HepG2 (cell line): Measurements from ENCODE around the gene ATRNL1. TPM values are rescaled to one million over a fixed set of nuclear protein-coding genes. Genes with fewer than 3 reads are reported as not detected.
A peak's percentile ranks its signal among the peaks of the same experiment; 100 is the strongest.

ENCODE experiments used
- ATAC-seq: fragments of 200-7000 bp; cut with Tn5 transposase; 3 replicates; pipeline ENCODE4 v1.9.1; 2020; ENCODE audit warnings: mild to moderate bottlenecking, moderate library complexity
- Bru-seq: library from RNA; stranded (reverse); fragments of 400-500 nt; gene quantifications from one replicate; lab custom pipeline; 2021; lab: Mats Ljungman, UMichigan
- BruChase-seq, 2 experiments: library from RNA; stranded (reverse); fragments of 400-500 nt; gene quantifications; one replicate each; lab custom pipeline; 2021; lab: Mats Ljungman, UMichigan
- BruUV-seq: library from RNA; stranded (reverse); fragments of 400-500 nt; replicated peaks from 2 replicates; lab custom pipeline; 2021; lab: Mats Ljungman, UMichigan
- CTCF ChIA-PET: fragments of 300-600 bp; formaldehyde crosslinking; extraction: SDS; loops from one replicate; lab custom pipeline; 2021; ENCODE audit warnings: low total read pairs, inconsistent platforms, low intra/inter-chr PET ratio; lab: Yijun Ruan, JAX
- POLR2A ChIA-PET: fragments of 350-600 bp; sonication (Branson Sonifier 250); formaldehyde crosslinking; loops from one replicate; lab custom pipeline; 2020; ENCODE audit warnings: antibody characterized with exemption, inconsistent platforms; lab: Yijun Ruan, JAX
- DNase-seq: peaks from one replicate; pipeline ENCODE4 v3.0.0-alpha.2; 2015; ENCODE audit warnings: low spot score
- FAIRE-seq: peaks from 3 replicates; lab custom pipeline; 2011; peaks lifted over from hg19 to GRCh38; lab: Jason Lieb, UNC
- H2AFZ ChIP-seq: one replicate; pipeline ENCODE4 v1.6.1; 2011; ENCODE audit warnings: low read length, inconsistent platforms
- H3K27ac ChIP-seq: fragments of 300-600 bp; 3 replicates; pipeline ENCODE4 v1.8.0; 2011; ENCODE audit warnings: mixed run types, mild to moderate bottlenecking, mixed read lengths, low read length, inconsistent platforms; ENCODE audit not compliant: insufficient read depth; ENCODE audit errors: extremely low read length
- H3K27me3 ChIP-seq, 2 experiments: fragments of 200-600 bp in 1 of 2; 2 replicates in 1 of 2; 3 replicates in 1 of 2; pipeline versions ENCODE4 v1.6.0 to v1.8.0; 2011; ENCODE audit warnings: low read length in 2 of 2, mild to moderate bottlenecking in 2 of 2, moderate library complexity in 2 of 2, inconsistent platforms in 1 of 2; ENCODE audit not compliant: insufficient read depth in 2 of 2, control insufficient read depth in 1 of 2
- H3K36me3 ChIP-seq, 2 experiments: fragments of 200-600 bp in 1 of 2; replicated peaks in 1 of 2; 2 replicates in 1 of 2; 3 replicates in 1 of 2; pipeline versions ENCODE4 v1.5.1 to v1.8.0; 2011; ENCODE audit warnings: low read length in 2 of 2, inconsistent platforms in 1 of 2; ENCODE audit not compliant: insufficient read depth in 2 of 2, control insufficient read depth in 1 of 2
- H3K4me1 ChIP-seq: 2 replicates; pipeline ENCODE4 v1.5.1; 2012; ENCODE audit warnings: low read length, inconsistent platforms; ENCODE audit not compliant: insufficient read depth
- H3K4me2 ChIP-seq: 2 replicates; pipeline ENCODE4 v1.6.0; 2011; ENCODE audit warnings: low read depth, low read length, inconsistent platforms
- H3K4me3 ChIP-seq, 3 experiments: fragments of 200-600 bp in 1 of 3; sonication (generic), shearing (Covaris generic) in 1 of 3; replicated peaks in 1 of 3; 2 replicates each; pipeline ENCODE4 v1.5.1; 2011 to 2016; ENCODE audit warnings: low read length in 3 of 3, inconsistent platforms in 2 of 3, low read depth in 2 of 3, mild to moderate bottlenecking in 2 of 3, control low read depth in 1 of 3, mixed read lengths in 1 of 3; ENCODE audit not compliant: insufficient read depth in 1 of 3
- H3K79me2 ChIP-seq: one replicate; pipeline ENCODE4 v1.6.1; 2011; ENCODE audit warnings: low read length, inconsistent platforms; ENCODE audit not compliant: insufficient read depth
- H3K9ac ChIP-seq: 2 replicates; pipeline ENCODE4 v1.6.0; 2011; ENCODE audit warnings: mild to moderate bottlenecking, low read depth, low read length, inconsistent platforms; ENCODE audit not compliant: insufficient read depth
- H3K9me3 ChIP-seq: 2 replicates; pipeline ENCODE4 v1.5.1; 2012; ENCODE audit warnings: mild to moderate bottlenecking, low read length
- H4K20me1 ChIP-seq: 2 replicates; pipeline ENCODE4 v1.6.0; 2011; ENCODE audit warnings: inconsistent platforms, mild to moderate bottlenecking, low read length, moderate library complexity; ENCODE audit not compliant: insufficient read depth
- PCBP2 ChIP-seq: fragments of 200-400 bp; formaldehyde crosslinking; optimal IDR thresholded peaks from 2 replicates; pipeline ENCODE3; 2018; ENCODE audit warnings: low read length, low read depth; ENCODE audit not compliant: poor library complexity, severe bottlenecking
- ZNF777 ChIP-seq: sonication (generic); formaldehyde crosslinking; IDR thresholded peaks from 2 replicates; pipeline ENCODE4 v1.4.0; 2020; ENCODE audit warnings: missing genetic modification reagents
- WGBS: methylation state at CpG from one replicate; pipeline ENCODE4 v1.1.6; 2017; ENCODE audit warnings: low lambda C conversion rate; 5-methylcytosine and 5-hydroxymethylcytosine counted together
- in situ Hi-C: cut with HindIII; loops from 2 replicates; pipeline ENCODE4 v1.10.0; 2017; ENCODE audit warnings: low pct_unique_long_range_greater_than_20kb; ENCODE audit not compliant: extremely low pct_ligation_motif_present
- intact Hi-C: fragments of 100-400 bp; cut with micrococcal nuclease; formaldehyde crosslinking; loops from one replicate; pipeline ENCODE4 v1.10.0; 2022; ENCODE audit not compliant: unreplicated experiment
- long read RNA-seq, 2 experiments: library from RNA in 1 of 2; library from polyadenylated mRNA in 1 of 2; stranded (forward) in 1 of 2; unstranded in 1 of 2; transcript quantifications; one replicate each; pipeline ENCODE4 v2.0.0, GENCODE V29; 2019 to 2022
- polyA minus RNA-seq, 3 experiments: library from RNA; depleted of rRNA, polyadenylated mRNA; stranded (reverse); fragments of >200 nt; gene quantifications; 2 replicates each; pipeline ENCODE4 v1.2.3, GENCODE V29; 2011; ENCODE audit warnings: low replicate concordance in 1 of 3
- polyA plus RNA-seq, 8 experiments: library from polyadenylated mRNA; depleted of rRNA in 3 of 8; stranded (reverse) in 7 of 8; unstranded in 1 of 8; fragments of >200 nt; fragmentation: Illumina TruSeq in 4 of 8; extraction: Trizol in 4 of 8; gene quantifications; 2 replicates each; pipeline versions ENCODE4 v1.2.1 to v1.2.3, GENCODE V29; 2011 to 2016; ENCODE audit warnings: low read depth in 4 of 8, missing spikeins in 1 of 8, mixed read lengths in 1 of 8; ENCODE audit not compliant: insufficient read depth in 1 of 8
- total RNA-seq, 5 experiments: library from RNA; depleted of rRNA; stranded (reverse); fragments of >200 nt; fragmentation: Illumina TruSeq; extraction: Trizol; gene quantifications; 2 replicates each; pipeline ENCODE4 v1.2.3, GENCODE V29; 2016; ENCODE audit warnings: low read depth in 1 of 5
- TF ChIP-seq, protein P1 (sequence below): sonication (generic); formaldehyde crosslinking; IDR thresholded peaks from 2 replicates; pipeline ENCODE4 v1.4.0; 2020; ENCODE audit warnings: mild to moderate bottlenecking, missing genetic modification reagents
- TF ChIP-seq, protein P2 (sequence below): sonication (generic); formaldehyde crosslinking; IDR thresholded peaks from 2 replicates; pipeline ENCODE4 v1.8.1; 2023; ENCODE audit warnings: mild to moderate bottlenecking, moderate library complexity, missing genetic modification reagents
- TF ChIP-seq, protein P3 (sequence below): sonication (generic); formaldehyde crosslinking; IDR thresholded peaks from 2 replicates; pipeline ENCODE4 v1.5.0; 2020; ENCODE audit warnings: missing genetic modification reagents

The ATRNL1 gene, protein sequence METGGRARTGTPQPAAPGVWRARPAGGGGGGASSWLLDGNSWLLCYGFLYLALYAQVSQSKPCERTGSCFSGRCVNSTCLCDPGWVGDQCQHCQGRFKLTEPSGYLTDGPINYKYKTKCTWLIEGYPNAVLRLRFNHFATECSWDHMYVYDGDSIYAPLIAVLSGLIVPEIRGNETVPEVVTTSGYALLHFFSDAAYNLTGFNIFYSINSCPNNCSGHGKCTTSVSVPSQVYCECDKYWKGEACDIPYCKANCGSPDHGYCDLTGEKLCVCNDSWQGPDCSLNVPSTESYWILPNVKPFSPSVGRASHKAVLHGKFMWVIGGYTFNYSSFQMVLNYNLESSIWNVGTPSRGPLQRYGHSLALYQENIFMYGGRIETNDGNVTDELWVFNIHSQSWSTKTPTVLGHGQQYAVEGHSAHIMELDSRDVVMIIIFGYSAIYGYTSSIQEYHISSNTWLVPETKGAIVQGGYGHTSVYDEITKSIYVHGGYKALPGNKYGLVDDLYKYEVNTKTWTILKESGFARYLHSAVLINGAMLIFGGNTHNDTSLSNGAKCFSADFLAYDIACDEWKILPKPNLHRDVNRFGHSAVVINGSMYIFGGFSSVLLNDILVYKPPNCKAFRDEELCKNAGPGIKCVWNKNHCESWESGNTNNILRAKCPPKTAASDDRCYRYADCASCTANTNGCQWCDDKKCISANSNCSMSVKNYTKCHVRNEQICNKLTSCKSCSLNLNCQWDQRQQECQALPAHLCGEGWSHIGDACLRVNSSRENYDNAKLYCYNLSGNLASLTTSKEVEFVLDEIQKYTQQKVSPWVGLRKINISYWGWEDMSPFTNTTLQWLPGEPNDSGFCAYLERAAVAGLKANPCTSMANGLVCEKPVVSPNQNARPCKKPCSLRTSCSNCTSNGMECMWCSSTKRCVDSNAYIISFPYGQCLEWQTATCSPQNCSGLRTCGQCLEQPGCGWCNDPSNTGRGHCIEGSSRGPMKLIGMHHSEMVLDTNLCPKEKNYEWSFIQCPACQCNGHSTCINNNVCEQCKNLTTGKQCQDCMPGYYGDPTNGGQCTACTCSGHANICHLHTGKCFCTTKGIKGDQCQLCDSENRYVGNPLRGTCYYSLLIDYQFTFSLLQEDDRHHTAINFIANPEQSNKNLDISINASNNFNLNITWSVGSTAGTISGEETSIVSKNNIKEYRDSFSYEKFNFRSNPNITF (N-terminal part only)
- total RNA-seq (2016; rRNA removed; fragmentation: Illumina TruSeq; extraction: Trizol) (0.04 TPM in 1 of 2 replicates, not detected in the other), polyA plus RNA-seq (2011; rRNA removed) (0.01 TPM in 1 of 2 replicates, not detected in the other), polyA minus RNA-seq (2011; rRNA and poly(A)+ RNA removed; ENCODE audit: low replicate concordance) (0.02 TPM in 1 of 2 replicates, not detected in the other), Bru-seq, nascent RNA (percentile 5 among the genes with signal in this experiment), BruChase-seq, experiment 1, labeled RNA remaining after a 6-hour chase (percentile 3 among the genes with signal in this experiment), BruChase-seq, experiment 2, labeled RNA remaining after a 2-hour chase (percentile 8 among the genes with signal in this experiment)
- total RNA-seq (2016; cell fraction: cytosol; rRNA removed; fragmentation: Illumina TruSeq; extraction: Trizol; ENCODE audit: low read depth) = 0.20 TPM in 1 of 2 replicates, not detected in the other
- total RNA-seq (2016; cell fraction: insoluble cytoplasmic fraction; rRNA removed; fragmentation: Illumina TruSeq; extraction: Trizol) = not detected in 2 replicates
- 0.14 and 0.22 TPM in 2 replicates for total RNA-seq (2016; cell fraction: membrane; rRNA removed; fragmentation: Illumina TruSeq; extraction: Trizol)
- not detected in 2 replicates for total RNA-seq (2016; cell fraction: nucleus; rRNA removed; fragmentation: Illumina TruSeq; extraction: Trizol)
- 0.03 TPM in 1 of 2 replicates, not detected in the other for polyA plus RNA-seq (2011; cell fraction: cytosol; rRNA removed)
- polyA plus RNA-seq (2011; cell fraction: nucleus; rRNA removed) = not detected in 2 replicates
- polyA plus RNA-seq (2012) = 0.12 TPM in 1 of 2 replicates, not detected in the other
- polyA plus RNA-seq (2016; cell fraction: cytosol; fragmentation: Illumina TruSeq; extraction: Trizol; ENCODE audit: low read depth) = 0.10 TPM in 1 of 2 replicates, not detected in the other
- polyA plus RNA-seq (2016; cell fraction: insoluble cytoplasmic fraction; fragmentation: Illumina TruSeq; extraction: Trizol; ENCODE audit: low read depth) = not detected in 2 replicates
- not detected in 2 replicates for polyA plus RNA-seq (2016; cell fraction: membrane; fragmentation: Illumina TruSeq; extraction: Trizol; ENCODE audit: low read depth)
- not detected in 2 replicates for polyA plus RNA-seq (2016; cell fraction: nucleus; fragmentation: Illumina TruSeq; extraction: Trizol; ENCODE audit: insufficient read depth, low read depth)
- polyA minus RNA-seq (2011; cell fraction: cytosol; rRNA and poly(A)+ RNA removed) = not detected in 2 replicates
- 0.37 and 1.2 TPM in 2 replicates for polyA minus RNA-seq (2011; cell fraction: nucleus; rRNA and poly(A)+ RNA removed)
- long read RNA-seq, experiment 1 = 0 reads
- long read RNA-seq, experiment 2 = 0 reads

DNA sequence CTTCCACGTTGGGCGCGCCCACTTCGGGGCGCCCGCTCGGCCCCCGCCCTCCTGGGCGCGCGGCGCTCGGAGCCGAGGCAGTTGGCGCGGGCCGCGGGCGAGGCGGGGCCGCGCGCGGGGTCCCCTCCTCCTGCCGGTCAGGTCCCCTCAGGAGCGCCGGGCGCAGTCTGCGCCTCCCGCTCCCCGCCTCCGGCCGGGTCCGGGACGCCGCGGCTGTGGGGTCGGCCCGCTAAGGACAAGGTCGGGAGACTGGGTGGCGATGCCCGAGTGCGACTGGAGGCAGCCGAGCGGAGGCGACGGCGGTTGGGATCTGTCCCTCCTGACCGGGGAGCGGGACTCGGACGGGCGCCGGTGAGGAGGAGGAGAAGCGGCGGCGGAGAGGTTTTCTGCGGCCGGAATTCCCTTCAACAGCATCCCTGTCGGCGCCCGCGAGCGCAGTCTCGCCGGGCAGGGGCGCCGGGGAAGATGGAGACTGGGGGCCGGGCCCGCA is at the start of gene ATRNL1:
ATRNL1 (plus strand) TSS at position 80 of the 490 bp plus-strand sequence; CDS start at position 466, 386 bp downstream.
- no CpG with 5 or more reads among the region's 70 CpGs for WGBS
- in situ Hi-C loops = no loop called here
- no peak within 1 kb of the TSS for H3K9ac ChIP-seq
- ChIA-PET POLR2A (no interaction called here), CTCF (no interaction called here)
- peak within 1 kb of the TSS; percentile 84 for H3K4me2 ChIP-seq
- FAIRE-seq = no peak
- H2AFZ ChIP-seq = no peak within 1 kb of the TSS
- H3K4me3 ChIP-seq = peak within 1 kb of the TSS; percentile 47 to 73 (median 62)
- H3K9me3 ChIP-seq = no peaks in the 10 kb centered on the region
- H3K36me3 ChIP-seq = no peaks in the 10 kb centered on the region
- H3K27me3 ChIP-seq = peaks cover 3 to 26% of the 10 kb centered on the region in 2 experiments; a peak in 3 of 5 replicates
- DNase-seq = no peak
- no peaks in the 10 kb centered on the region for H4K20me1 ChIP-seq
- H3K79me2 ChIP-seq = no peaks in the 10 kb centered on the region
- H3K27ac ChIP-seq = no peak within 1 kb of the TSS
- BruUV-seq = no TSS peak
- peak; percentile 79 for ATAC-seq
- no peaks in the 10 kb centered on the region for H3K4me1 ChIP-seq
- intact Hi-C loops = loop anchor here (1.0 to 5.0 kb wide), 2 partner anchors 66 to 216 kb away; no protein-coding TSS in a partner anchor
- TF ChIP-seq, protein P1, sequence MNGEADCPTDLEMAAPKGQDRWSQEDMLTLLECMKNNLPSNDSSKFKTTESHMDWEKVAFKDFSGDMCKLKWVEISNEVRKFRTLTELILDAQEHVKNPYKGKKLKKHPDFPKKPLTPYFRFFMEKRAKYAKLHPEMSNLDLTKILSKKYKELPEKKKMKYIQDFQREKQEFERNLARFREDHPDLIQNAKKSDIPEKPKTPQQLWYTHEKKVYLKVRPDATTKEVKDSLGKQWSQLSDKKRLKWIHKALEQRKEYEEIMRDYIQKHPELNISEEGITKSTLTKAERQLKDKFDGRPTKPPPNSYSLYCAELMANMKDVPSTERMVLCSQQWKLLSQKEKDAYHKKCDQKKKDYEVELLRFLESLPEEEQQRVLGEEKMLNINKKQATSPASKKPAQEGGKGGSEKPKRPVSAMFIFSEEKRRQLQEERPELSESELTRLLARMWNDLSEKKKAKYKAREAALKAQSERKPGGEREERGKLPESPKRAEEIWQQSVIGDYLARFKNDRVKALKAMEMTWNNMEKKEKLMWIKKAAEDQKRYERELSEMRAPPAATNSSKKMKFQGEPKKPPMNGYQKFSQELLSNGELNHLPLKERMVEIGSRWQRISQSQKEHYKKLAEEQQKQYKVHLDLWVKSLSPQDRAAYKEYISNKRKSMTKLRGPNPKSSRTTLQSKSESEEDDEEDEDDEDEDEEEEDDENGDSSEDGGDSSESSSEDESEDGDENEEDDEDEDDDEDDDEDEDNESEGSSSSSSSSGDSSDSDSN (CRISPR knock-in tag) = 0 out of 2 replicates have a peak, but pooled peaks have one; percentile 14
- TF ChIP-seq PCBP2 (no peak), ZNF777 (CRISPR knock-in tag) (peak; percentile 52)
- TF ChIP-seq, protein P2, sequence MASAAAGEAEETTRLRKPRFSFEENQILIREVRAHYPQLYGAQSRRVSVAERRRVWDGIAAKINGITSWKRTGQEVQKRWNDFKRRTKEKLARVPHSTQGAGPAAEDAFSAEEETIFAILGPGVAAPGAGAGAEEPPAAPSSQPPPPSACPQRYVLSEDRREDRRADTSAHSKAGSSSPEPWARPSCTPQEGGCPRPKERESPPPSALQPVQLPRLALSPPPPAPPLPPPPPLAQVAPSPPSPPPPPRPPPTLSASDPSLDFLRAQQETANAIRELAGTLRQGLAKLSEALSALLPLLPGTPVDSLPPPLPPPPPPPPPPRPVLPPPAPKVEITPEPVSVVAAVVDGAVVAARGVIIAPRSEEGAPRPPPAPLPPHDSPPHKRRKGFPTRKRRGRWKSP = peak; percentile 64; the same call in 1 of the 2 replicates
- TF ChIP-seq, protein P3, sequence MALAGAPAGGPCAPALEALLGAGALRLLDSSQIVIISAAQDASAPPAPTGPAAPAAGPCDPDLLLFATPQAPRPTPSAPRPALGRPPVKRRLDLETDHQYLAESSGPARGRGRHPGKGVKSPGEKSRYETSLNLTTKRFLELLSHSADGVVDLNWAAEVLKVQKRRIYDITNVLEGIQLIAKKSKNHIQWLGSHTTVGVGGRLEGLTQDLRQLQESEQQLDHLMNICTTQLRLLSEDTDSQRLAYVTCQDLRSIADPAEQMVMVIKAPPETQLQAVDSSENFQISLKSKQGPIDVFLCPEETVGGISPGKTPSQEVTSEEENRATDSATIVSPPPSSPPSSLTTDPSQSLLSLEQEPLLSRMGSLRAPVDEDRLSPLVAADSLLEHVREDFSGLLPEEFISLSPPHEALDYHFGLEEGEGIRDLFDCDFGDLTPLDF (CRISPR knock-in tag) = no peak
